ENCODE data around the gene CCDC33. TPM values are rescaled to one million over a fixed set of nuclear protein-coding genes. Genes with fewer than 3 reads are reported as not detected.

CCDC33 gene
- total RNA-seq, 1 donor from 2014 or later, result 0.41 TPM

DNA sequence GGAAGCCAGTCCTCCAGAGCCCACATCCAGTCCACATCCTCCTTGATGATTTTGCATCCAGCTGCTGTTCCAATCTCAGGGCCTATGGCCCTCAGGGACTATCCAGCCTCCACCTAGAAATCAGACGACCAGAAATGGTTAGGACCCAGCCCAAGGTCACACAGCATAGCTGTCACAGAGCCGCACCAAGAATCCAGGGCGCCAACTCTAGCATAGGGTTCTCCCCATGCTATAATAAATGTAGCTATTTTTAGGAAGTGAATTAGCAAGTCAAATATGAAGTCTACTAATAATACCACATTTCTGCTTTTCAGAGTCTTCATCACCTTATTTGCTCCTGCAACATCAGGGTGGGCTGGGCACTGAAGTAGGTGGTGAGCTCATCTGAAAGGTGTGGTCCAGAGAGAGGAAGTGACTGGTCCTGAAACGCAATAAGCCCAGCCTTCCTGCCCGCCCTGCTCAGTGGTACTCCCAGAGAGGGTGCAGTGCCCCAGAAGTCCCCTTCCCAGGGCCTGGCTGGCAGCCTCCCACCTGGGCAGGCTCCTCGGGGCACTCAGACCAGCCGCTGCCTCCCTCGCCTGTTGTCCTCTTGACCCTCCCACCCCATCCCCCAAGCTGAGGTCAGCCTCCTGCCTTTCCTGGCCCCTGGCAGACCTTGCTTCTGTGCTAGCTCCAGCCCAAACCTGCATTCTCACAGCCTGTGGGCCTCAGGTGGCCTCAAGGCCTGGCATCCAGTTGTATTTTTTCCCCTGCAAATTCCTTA, 148.9 kb downstream of the CCDC33 start:
- Mint-ChIP-seq H3K4me1 (ENCODE audit: low read depth, unreplicated experiment) (peaks cover 22% of the 10 kb centered on the region), H3K36me3 (ENCODE audit: low read depth, unreplicated experiment) (no peaks in the 10 kb centered on the region), H3K9me3 (ENCODE audit: unreplicated experiment) (no peaks in the 10 kb centered on the region), H3K27me3 (ENCODE audit: low read depth, unreplicated experiment) (no peaks in the 10 kb centered on the region), H3K4me3 (ENCODE audit: unreplicated experiment) (no peak overlapping the region), H3K27ac (ENCODE audit: unreplicated experiment) (no peak overlapping the region)
- peak; percentile 74 for DNase-seq (ENCODE audit: low read depth)
- H3K4me2 ChIP-seq (ENCODE audit: low read length), result peak overlapping the region; percentile 55
- no peak overlapping the region for H3K4me3 ChIP-seq (ENCODE audit: insufficient read depth, low read depth, low read length)
- H3K27ac ChIP-seq (ENCODE audit: low read depth, low read length), result peak overlapping the region; percentile 74
- H3K36me3 ChIP-seq (ENCODE audit: insufficient read depth, low read length), result no peaks in the 10 kb centered on the region
- peak overlapping the region; percentile 68 for H3K9ac ChIP-seq (ENCODE audit: low read length)
- peaks cover 37% of the 10 kb centered on the region for H3K4me1 ChIP-seq (ENCODE audit: insufficient read depth, low read length)
- H3K9me3 ChIP-seq (ENCODE audit: insufficient read depth, low read depth, low read length), result no peaks in the 10 kb centered on the region
- H2AFZ ChIP-seq (ENCODE audit: low read depth, low read length), result no peak overlapping the region
- no peaks in the 10 kb centered on the region for H3K27me3 ChIP-seq (ENCODE audit: insufficient read depth, low read length)
- no peaks in the 10 kb centered on the region for H4K20me1 ChIP-seq (ENCODE audit: insufficient read depth, low read length)
- peak; percentile 20 for FAIRE-seq
- TF ChIP-seq EZH2 (IDR thresholded peaks at IDR 0.05; ENCODE audit: insufficient read depth, low read length), result no peak
- TF ChIP-seq, protein P1, sequence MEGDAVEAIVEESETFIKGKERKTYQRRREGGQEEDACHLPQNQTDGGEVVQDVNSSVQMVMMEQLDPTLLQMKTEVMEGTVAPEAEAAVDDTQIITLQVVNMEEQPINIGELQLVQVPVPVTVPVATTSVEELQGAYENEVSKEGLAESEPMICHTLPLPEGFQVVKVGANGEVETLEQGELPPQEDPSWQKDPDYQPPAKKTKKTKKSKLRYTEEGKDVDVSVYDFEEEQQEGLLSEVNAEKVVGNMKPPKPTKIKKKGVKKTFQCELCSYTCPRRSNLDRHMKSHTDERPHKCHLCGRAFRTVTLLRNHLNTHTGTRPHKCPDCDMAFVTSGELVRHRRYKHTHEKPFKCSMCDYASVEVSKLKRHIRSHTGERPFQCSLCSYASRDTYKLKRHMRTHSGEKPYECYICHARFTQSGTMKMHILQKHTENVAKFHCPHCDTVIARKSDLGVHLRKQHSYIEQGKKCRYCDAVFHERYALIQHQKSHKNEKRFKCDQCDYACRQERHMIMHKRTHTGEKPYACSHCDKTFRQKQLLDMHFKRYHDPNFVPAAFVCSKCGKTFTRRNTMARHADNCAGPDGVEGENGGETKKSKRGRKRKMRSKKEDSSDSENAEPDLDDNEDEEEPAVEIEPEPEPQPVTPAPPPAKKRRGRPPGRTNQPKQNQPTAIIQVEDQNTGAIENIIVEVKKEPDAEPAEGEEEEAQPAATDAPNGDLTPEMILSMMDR (IDR thresholded peaks at IDR 0.05; ENCODE audit: insufficient read depth, low read depth, low read length), result no peak
- H3K79me2 ChIP-seq (ENCODE audit: insufficient read depth, low read length), result no peaks in the 10 kb centered on the region

GRCh38 chr15:74385733-74386132, 149.6 kb downstream of the CCDC33 start:
- Histone ChIP-seq H3K27me3 (ENCODE audit: insufficient read depth, low read length) (no peaks in the 10 kb centered on the region), H3K9ac (ENCODE audit: low read length) (peak overlapping the region; percentile 54), H3K4me2 (ENCODE audit: low read length) (peak overlapping the region; percentile 24), H3K79me2 (ENCODE audit: insufficient read depth, low read length) (no peaks in the 10 kb centered on the region), H3K27ac (ENCODE audit: low read depth, low read length) (peak overlapping the region; percentile 74), H3K4me3 (ENCODE audit: insufficient read depth, low read depth, low read length) (no peak overlapping the region), H3K9me3 (ENCODE audit: insufficient read depth, low read depth, low read length) (no peaks in the 10 kb centered on the region), H2AFZ (ENCODE audit: low read depth, low read length) (no peak overlapping the region), H4K20me1 (ENCODE audit: insufficient read depth, low read length) (no peaks in the 10 kb centered on the region), H3K4me1 (ENCODE audit: insufficient read depth, low read length) (peaks cover 37% of the 10 kb centered on the region), H3K36me3 (ENCODE audit: insufficient read depth, low read length) (no peaks in the 10 kb centered on the region)
- H3K27ac Mint-ChIP-seq (ENCODE audit: unreplicated experiment), result no peak overlapping the region
- no peaks in the 10 kb centered on the region for H3K9me3 Mint-ChIP-seq (ENCODE audit: unreplicated experiment)
- H3K27me3 Mint-ChIP-seq (ENCODE audit: low read depth, unreplicated experiment), result peaks cover 4% of the 10 kb centered on the region
- no peaks in the 10 kb centered on the region for H3K36me3 Mint-ChIP-seq (ENCODE audit: low read depth, unreplicated experiment)
- H3K4me3 Mint-ChIP-seq (ENCODE audit: unreplicated experiment), result no peak overlapping the region
- TF ChIP-seq EZH2 (IDR thresholded peaks at IDR 0.05; ENCODE audit: insufficient read depth, low read length), result no peak
- TF ChIP-seq, protein P1 (IDR thresholded peaks at IDR 0.05; ENCODE audit: insufficient read depth, low read depth, low read length), result no peak
- FAIRE-seq (no peak), DNase-seq (ENCODE audit: low read depth) (no peak)
- H3K4me1 Mint-ChIP-seq (ENCODE audit: low read depth, unreplicated experiment), result peaks cover 22% of the 10 kb centered on the region

Other genes starting within 250 kb of the CCDC33 start
- gene STOML1, start 244.0 kb upstream of the CCDC33 start, total RNA-seq, result 12.4 and 16.6 TPM in 2 replicates
- 116 and 119 TPM in 2 replicates for gene PML, start 241.6 kb upstream of the CCDC33 start, total RNA-seq
- 0.30 and 0.31 TPM in 2 replicates for gene GOLGA6A, start 153.8 kb upstream of the CCDC33 start, total RNA-seq
- 0.14 and 0.19 TPM in 2 replicates for gene ISLR2, start 105.7 kb upstream of the CCDC33 start, total RNA-seq
- gene ISLR, start 62.6 kb upstream of the CCDC33 start, total RNA-seq, result 1.6 and 3.6 TPM in 2 replicates
- 7.2 and 13.7 TPM in 2 replicates for gene STRA6, start 33.5 kb upstream of the CCDC33 start, total RNA-seq
- gene CYP11A1, start 131.3 kb downstream of the CCDC33 start, total RNA-seq, result 0.43 and 0.60 TPM in 2 replicates
- 26.7 and 36.3 TPM in 2 replicates for gene SEMA7A, start 197.6 kb downstream of the CCDC33 start, total RNA-seq
- gene UBL7, start 224.8 kb downstream of the CCDC33 start, total RNA-seq, result 40.9 and 46.1 TPM in 2 replicates